BLaER1 (cell line): ENCODE measurements around the gene ZDHHC7.

Source experiments
- H3K27ac ChIP-seq: shearing (Covaris generic); formaldehyde crosslinking; 2 replicates; pipeline ENCODE4 v1.8.1; 2022
- H3K27me3 ChIP-seq: shearing (Covaris generic); formaldehyde crosslinking; 2 replicates; pipeline ENCODE4 v1.8.1; 2022
- H3K36me3 ChIP-seq: shearing (Covaris generic); formaldehyde crosslinking; 2 replicates; pipeline ENCODE4 v1.8.1; 2022
- H3K4me1 ChIP-seq: shearing (Covaris generic); formaldehyde crosslinking; 2 replicates; pipeline ENCODE4 v1.8.1; 2022
- H3K4me2 ChIP-seq: shearing (Covaris generic); formaldehyde crosslinking; 2 replicates; pipeline ENCODE4 v1.8.1; 2022
- H3K4me3 ChIP-seq: shearing (Covaris generic); formaldehyde crosslinking; 2 replicates; pipeline ENCODE4 v1.8.1; 2022
- H3K9ac ChIP-seq: shearing (Covaris generic); formaldehyde crosslinking; 2 replicates; pipeline ENCODE4 v1.8.1; 2022
- H3K9me3 ChIP-seq: shearing (Covaris generic); formaldehyde crosslinking; 2 replicates; pipeline ENCODE4 v1.8.1; 2022
- H4K20me1 ChIP-seq: shearing (Covaris generic); formaldehyde crosslinking; 2 replicates; pipeline ENCODE4 v1.8.1; 2022
- Cebpa-rat ChIP-seq: shearing (Covaris generic); IDR thresholded peaks from 2 replicates; pipeline ENCODE4 v1.8.1; 2022

The ZDHHC7 gene

DNA sequence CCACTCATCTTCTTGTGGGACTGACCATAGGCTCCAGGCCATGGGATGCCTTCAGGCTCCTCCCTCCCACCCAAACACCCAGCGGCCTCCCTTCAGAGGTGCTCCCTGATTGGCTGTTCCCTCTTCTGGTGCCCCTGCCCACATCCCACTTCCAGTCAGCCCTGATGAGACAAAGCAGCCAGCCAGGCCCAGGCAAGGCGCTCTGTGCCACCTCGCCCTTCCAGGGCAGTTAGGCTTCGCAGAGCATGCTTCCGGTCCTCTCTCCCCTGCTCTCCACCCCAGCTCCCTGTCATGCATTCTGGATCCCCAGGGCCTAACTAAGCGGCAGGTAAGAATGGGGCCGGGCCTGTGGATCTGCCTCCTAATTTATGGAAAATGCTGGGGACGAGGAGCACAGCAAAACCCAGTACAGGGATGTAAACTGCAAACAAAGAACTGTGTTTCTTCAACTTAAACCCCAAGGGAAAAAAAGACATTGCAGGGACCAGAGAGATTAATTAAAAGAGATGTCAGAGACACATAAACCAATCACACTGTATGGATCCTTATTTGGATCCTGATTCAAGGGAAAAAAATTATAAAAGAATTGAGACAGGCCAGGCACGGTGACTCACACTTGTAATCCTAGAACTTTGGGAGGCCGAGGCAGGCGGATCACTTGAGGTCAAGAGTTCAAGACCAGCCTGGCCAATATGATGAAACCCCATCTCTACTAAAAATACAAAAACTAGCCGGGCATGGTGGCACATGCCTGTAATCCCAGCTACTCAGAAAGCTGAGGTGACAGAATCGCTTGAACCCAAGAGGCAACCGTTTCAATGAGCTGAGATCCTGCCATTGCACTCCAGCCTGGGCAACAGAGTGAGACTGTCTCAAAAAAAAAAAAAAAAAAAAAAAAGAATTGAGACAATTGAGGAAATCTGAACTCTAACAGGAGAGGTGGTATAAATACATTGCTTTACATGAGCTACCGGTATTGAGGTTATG is 26.0 kb downstream of the ZDHHC7 start:
- H3K4me3 ChIP-seq: no peak overlapping the region
- H3K4me2 ChIP-seq: peak overlapping the region; percentile 26; the same call in 1 of the 2 replicates
- no peak overlapping the region for H3K9ac ChIP-seq
- peaks cover 88% of the 10 kb centered on the region for H3K36me3 ChIP-seq
- no peak for TF ChIP-seq Cebpa-rat
- H4K20me1 ChIP-seq: peaks cover 100% of the 10 kb centered on the region
- H3K4me1 ChIP-seq: peaks cover 33% of the 10 kb centered on the region
- H3K9me3 ChIP-seq: no peaks in the 10 kb centered on the region
- H3K27ac ChIP-seq: no peak overlapping the region
- H3K27me3 ChIP-seq: no peaks in the 10 kb centered on the region

DNA sequence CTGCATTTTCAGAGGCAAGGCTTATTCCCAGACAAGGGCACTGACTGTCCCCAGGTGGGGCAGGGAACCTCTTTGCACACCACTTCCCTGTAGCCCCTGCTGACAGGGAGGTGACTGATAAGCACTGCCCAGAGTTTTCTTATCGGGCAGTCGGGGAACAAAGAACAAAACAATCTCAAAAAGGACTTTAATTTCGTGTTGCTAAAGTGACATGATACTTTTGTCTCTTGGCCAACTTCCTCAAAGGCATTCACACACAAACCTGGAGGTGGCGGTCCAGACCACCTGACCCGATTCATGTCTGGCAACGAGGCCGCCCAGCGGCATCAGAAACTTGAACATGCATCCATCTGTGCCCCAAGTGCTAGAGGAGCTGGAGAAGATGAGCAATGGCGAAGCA is 28.9 kb downstream of the ZDHHC7 start:
- peaks cover 39% of the 10 kb centered on the region for H3K4me1 ChIP-seq
- no peak overlapping the region for H3K27ac ChIP-seq
- H3K4me2 ChIP-seq: 0 out of 2 replicates have a peak overlapping the region, but pooled peaks have one; percentile 37
- H3K4me3 ChIP-seq: no peak overlapping the region
- H3K9ac ChIP-seq: 0 out of 2 replicates have a peak overlapping the region, but pooled peaks have one; percentile 10
- no peak for TF ChIP-seq Cebpa-rat
- peaks cover 91% of the 10 kb centered on the region for H4K20me1 ChIP-seq
- no peaks in the 10 kb centered on the region for H3K9me3 ChIP-seq
- peaks cover 89% of the 10 kb centered on the region for H3K36me3 ChIP-seq
- H3K27me3 ChIP-seq: no peaks in the 10 kb centered on the region

DNA sequence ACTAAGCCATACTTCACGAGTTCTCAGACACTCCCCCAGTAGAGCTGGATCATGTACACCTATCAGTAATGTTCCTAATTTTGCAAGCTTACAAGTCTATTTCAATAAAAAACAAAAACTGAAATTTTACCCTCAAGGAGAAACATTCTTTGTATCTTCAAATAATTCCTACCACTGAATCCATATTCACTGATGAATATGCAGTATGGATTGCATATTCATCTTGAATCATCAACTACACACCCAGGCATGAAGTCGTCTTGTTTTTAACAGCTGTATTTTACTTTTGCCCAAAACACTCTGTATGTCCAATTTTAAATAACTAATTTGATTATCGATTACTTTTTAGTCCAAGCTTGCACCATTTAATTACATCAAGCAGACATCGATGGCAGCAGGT is 31.8 kb downstream of the ZDHHC7 start:
- Histone ChIP-seq H3K36me3 (peaks cover 90% of the 10 kb centered on the region), H3K9me3 (no peaks in the 10 kb centered on the region), H4K20me1 (peaks cover 91% of the 10 kb centered on the region), H3K4me1 (peaks cover 39% of the 10 kb centered on the region), H3K9ac (no peak overlapping the region), H3K27ac (no peak overlapping the region), H3K27me3 (no peaks in the 10 kb centered on the region), H3K4me2 (no peak overlapping the region), H3K4me3 (no peak overlapping the region)
- no peak for TF ChIP-seq Cebpa-rat

DNA sequence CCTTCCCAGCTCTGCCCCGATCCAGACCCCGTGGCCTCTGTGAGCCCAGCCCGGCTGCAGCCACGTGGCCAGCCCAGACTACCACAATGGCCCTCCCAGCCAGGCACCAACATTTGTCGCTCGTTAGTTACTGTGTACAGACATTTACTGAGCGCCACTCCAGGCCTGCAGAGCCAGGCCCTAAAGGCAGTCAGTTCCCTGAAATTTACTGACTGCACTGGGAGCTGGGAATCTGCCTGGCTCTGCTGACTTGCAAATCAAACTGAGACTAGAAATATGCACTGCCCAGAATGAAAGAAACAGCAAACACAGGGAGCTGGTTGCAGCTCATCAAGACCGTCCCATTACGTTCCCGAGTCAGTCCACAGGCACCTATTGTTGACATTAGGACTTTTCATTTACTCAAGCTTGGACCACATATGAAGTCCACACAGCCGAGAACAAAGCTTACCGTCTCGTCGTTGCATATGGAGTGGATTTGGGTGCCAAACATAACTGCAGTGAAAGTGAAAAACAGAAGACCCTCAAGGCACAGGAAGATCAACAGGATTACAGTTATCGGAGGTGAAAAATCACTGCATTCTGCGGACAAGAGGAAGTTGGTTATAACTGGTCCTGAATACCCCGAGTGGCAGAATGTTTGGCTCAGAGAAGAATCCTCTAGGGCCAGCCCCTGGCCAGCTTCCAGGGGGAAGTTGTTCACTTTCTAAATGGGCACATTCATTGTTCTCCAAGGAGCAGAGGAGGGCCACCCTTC is 34.5 kb downstream of the ZDHHC7 start:
- H3K9ac ChIP-seq: no peak overlapping the region
- no peak overlapping the region for H3K4me3 ChIP-seq
- no peaks in the 10 kb centered on the region for H3K27me3 ChIP-seq
- H3K4me2 ChIP-seq: peak overlapping the region; percentile 23; the same call in 1 of the 2 replicates
- TF ChIP-seq Cebpa-rat: no peak
- no peak overlapping the region for H3K27ac ChIP-seq
- no peaks in the 10 kb centered on the region for H3K9me3 ChIP-seq
- H4K20me1 ChIP-seq: peaks cover 91% of the 10 kb centered on the region
- H3K36me3 ChIP-seq: peaks cover 82% of the 10 kb centered on the region
- peaks cover 41% of the 10 kb centered on the region for H3K4me1 ChIP-seq

DNA sequence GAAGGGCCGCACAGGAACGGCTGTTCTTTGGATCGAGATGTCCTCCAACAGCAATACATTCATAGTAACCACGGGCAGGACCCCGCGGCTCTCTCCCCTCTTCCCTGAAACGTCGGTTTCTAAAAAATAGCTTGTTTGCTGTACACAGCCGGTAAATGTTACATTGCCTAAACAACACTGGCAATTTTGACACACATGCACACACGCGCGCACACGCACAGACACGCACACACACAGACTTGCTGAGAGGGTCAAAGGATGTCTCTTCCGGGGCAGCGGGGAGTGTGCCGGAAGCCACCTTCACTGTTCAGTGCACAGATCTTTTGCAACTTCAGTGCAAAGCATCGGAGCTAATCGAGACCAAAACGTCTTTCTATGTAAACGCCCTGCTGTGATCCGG is 35.8 kb downstream of the ZDHHC7 start:
- no peak overlapping the region for H3K4me3 ChIP-seq
- H4K20me1 ChIP-seq: peaks cover 88% of the 10 kb centered on the region
- TF ChIP-seq Cebpa-rat: no peak
- H3K27ac ChIP-seq: no peak overlapping the region
- H3K36me3 ChIP-seq: peaks cover 69% of the 10 kb centered on the region
- H3K4me1 ChIP-seq: peaks cover 41% of the 10 kb centered on the region
- no peaks in the 10 kb centered on the region for H3K9me3 ChIP-seq
- H3K27me3 ChIP-seq: peaks cover 6% of the 10 kb centered on the region
- no peak overlapping the region for H3K4me2 ChIP-seq
- no peak overlapping the region for H3K9ac ChIP-seq

DNA sequence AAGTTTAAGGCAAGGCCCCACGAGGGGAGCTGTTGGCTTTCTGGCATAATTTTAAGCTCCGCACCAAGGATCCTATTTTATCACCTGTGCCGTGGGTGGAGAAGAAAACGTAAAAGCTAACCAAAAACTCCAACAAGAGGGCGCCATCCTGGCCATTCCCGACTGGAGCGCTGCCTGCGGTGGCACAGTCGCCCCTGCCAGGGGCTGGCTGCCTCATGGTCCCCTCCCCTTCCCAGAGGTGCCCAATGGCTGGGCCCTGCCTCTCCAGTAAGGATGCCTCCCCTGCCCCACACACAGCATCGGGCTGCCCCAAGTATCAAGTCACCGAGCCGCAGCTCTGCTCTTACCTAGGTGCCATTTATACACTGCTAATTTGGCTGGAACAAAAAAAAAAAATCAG is 36.3 kb downstream of the ZDHHC7 start:
- Histone ChIP-seq H3K27me3 (peaks cover 6% of the 10 kb centered on the region), H3K4me3 (no peak overlapping the region), H3K27ac (no peak overlapping the region), H3K4me1 (peaks cover 41% of the 10 kb centered on the region), H4K20me1 (peaks cover 84% of the 10 kb centered on the region), H3K9ac (no peak overlapping the region), H3K4me2 (no peak overlapping the region), H3K36me3 (peaks cover 64% of the 10 kb centered on the region), H3K9me3 (no peaks in the 10 kb centered on the region)
- no peak for TF ChIP-seq Cebpa-rat

DNA sequence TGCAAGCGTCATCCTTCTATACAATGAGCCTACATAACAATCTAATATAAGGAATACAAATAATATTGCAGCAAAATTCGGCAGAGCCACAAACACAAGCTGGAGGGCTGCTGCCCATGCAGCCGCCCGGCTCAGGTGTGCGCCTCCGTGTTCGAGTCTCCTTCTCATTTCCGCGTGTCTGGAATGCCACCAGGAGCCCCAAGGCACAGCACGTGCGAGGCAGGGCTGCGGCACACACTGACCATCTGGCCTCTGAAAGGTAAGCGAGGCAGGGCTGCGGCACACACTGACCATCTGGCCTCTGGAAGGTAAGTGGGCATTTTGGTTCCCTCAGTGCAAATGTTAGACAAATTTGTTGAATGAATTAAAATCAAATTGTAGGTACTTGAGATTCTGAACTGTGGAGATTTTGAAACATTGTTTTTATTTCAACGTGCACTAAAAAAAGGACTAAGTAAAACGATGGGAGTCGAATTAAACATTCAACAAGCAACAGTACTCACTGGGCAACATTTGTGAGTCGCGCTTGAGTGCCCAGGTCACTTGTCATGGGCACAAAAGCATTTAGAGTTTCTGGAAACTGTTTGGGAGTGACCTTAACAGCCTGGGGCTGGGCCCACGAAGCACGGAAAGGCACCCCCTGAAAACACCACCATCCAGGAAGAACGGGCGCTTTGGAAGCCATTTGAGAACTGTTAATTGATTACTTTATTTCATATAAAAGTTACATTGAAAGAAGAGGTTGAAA is 37.4 kb downstream of the ZDHHC7 start:
- Histone ChIP-seq H3K4me1 (peaks cover 41% of the 10 kb centered on the region), H3K36me3 (peaks cover 53% of the 10 kb centered on the region)
- no peak for TF ChIP-seq Cebpa-rat

DNA sequence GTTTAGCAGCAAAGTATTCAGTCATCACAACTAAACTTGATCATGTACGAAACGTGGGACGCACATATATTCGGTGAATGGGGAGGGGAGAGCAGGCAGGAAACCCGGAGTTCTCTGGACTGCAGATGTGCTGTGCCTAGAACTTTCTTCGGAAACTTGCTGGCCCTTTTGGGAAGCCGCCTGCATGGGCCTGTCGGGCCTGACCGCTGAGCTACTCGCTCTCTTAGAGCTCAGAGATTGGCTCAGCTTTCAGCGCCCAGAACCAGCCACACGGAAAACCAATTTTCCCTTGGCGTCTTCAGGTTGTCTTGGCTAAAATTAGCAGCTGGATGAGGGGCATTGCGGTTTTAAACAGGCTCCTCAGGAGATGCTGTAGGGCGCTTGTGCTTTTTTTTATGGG is 38.1 kb downstream of the ZDHHC7 start:
- Histone ChIP-seq H3K27ac (no peak overlapping the region), H3K4me3 (no peak overlapping the region), H3K4me2 (peak overlapping the region; percentile 75), H4K20me1 (peaks cover 74% of the 10 kb centered on the region), H3K9ac (0 out of 2 replicates have a peak overlapping the region, but pooled peaks have one; percentile 3), H3K27me3 (peaks cover 6% of the 10 kb centered on the region), H3K36me3 (peaks cover 46% of the 10 kb centered on the region), H3K4me1 (peaks cover 41% of the 10 kb centered on the region), H3K9me3 (no peaks in the 10 kb centered on the region)
- no peak for TF ChIP-seq Cebpa-rat

More for the DNA sequence above, 37.4 kb downstream of the ZDHHC7 start:
- Histone ChIP-seq H3K4me3 (no peak overlapping the region), H4K20me1 (peaks cover 81% of the 10 kb centered on the region), H3K27me3 (peaks cover 6% of the 10 kb centered on the region), H3K9me3 (no peaks in the 10 kb centered on the region), H3K27ac (no peak overlapping the region), H3K4me2 (peak overlapping the region; percentile 75), H3K9ac (0 out of 2 replicates have a peak overlapping the region, but pooled peaks have one; percentile 3)

DNA sequence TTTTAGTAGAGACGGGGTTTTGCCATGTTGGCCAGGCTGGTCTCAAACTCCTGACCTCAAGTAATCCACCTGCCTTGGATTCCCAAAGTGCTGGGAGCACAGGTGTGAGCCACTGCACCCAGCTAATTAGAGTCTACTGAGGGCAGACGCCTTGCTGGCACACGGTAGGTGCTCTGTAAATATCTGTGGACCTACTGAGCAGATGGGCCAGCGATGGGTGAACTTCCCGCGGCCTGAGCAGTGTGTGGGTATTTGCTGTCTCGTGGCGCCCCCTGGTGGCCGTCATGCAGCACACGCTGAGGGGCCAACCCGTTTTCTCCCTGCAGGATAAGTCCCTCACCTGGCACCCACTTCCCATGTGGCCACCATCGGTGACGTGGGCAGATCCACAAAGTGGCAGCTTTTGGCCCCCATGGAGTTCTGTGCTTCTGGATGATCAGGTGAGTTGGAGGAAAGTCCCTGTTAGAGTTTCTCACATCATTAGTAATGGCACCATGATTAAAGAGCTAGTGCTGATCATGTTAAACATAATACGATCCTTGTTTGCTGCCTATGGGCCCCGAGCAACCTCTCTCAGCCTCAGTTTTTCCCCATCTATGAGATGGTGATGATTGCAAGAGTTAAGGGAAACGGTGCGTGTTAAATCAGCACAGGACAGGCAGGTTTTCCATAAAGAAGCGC is 40.7 kb downstream of the ZDHHC7 start:
- Histone ChIP-seq H3K9me3 (no peaks in the 10 kb centered on the region), H3K4me1 (peaks cover 28% of the 10 kb centered on the region), H3K27ac (no peak overlapping the region), H3K4me3 (no peak overlapping the region), H3K4me2 (no peak overlapping the region), H3K9ac (no peak overlapping the region), H3K36me3 (peaks cover 19% of the 10 kb centered on the region), H3K27me3 (peaks cover 6% of the 10 kb centered on the region), H4K20me1 (peaks cover 48% of the 10 kb centered on the region)
- TF ChIP-seq Cebpa-rat: no peak
